ENCODE results near the gene NEK2.
"Not testable (repeated sequence)": the region's sequence is repeated elsewhere in the genome, so short reads cannot be mapped to it uniquely, and the experiment has no call there.

Gene NEK2

GRCh38 chr1:211650904-211651303 is 24.5 kb downstream of the NEK2 start:
- DNase-seq (ENCODE audit: low read depth) = no peak

GRCh38 chr1:211648980-211649934 is 26.2 kb downstream of the NEK2 start:
- no peak for DNase-seq (ENCODE audit: low read depth)

- DNase-seq (ENCODE audit: low read depth) = no peak
Measured at GRCh38 chr1:211648336-211648735, 27.1 kb downstream of the NEK2 start.

- no peak for DNase-seq (ENCODE audit: low read depth)
Measured at GRCh38 chr1:211647711-211648121, 27.7 kb downstream of the NEK2 start.

- DNase-seq (ENCODE audit: low read depth) = no peak
Measured at GRCh38 chr1:211646566-211646965, 28.9 kb downstream of the NEK2 start.

GRCh38 chr1:211645601-211646000 is 29.8 kb downstream of the NEK2 start:
- DNase-seq (ENCODE audit: low read depth) = not testable (repeated sequence)

- no peak for DNase-seq (ENCODE audit: low read depth)
Measured at GRCh38 chr1:211644653-211645052, 30.8 kb downstream of the NEK2 start.

- no peak for DNase-seq (ENCODE audit: low read depth)
Measured at GRCh38 chr1:211643324-211644212, 31.9 kb downstream of the NEK2 start.

GRCh38 chr1:211642870-211643269 is 32.6 kb downstream of the NEK2 start:
- no peak for DNase-seq (ENCODE audit: low read depth)

GRCh38 chr1:211641942-211642341 is 33.5 kb downstream of the NEK2 start:
- DNase-seq (ENCODE audit: low read depth) = no peak

GRCh38 chr1:211641044-211641800 is 34.2 kb downstream of the NEK2 start:
- no peak for DNase-seq (ENCODE audit: low read depth)

- no peak for DNase-seq (ENCODE audit: low read depth)
Measured at GRCh38 chr1:211640301-211640630, 35.2 kb downstream of the NEK2 start.

GRCh38 chr1:211639475-211640300 is 35.7 kb downstream of the NEK2 start:
- DNase-seq (ENCODE audit: low read depth) = peak; percentile 73

- DNase-seq (ENCODE audit: low read depth) = no peak
Measured at GRCh38 chr1:211638689-211639101, 36.7 kb downstream of the NEK2 start.

GRCh38 chr1:211638246-211638645 is 37.2 kb downstream of the NEK2 start:
- DNase-seq (ENCODE audit: low read depth) = no peak

- DNase-seq (ENCODE audit: low read depth) = no peak
Measured at GRCh38 chr1:211637066-211637465, 38.4 kb downstream of the NEK2 start.

- DNase-seq (ENCODE audit: low read depth) = not testable (repeated sequence)
Measured at GRCh38 chr1:211636575-211637029, 38.8 kb downstream of the NEK2 start.

- DNase-seq (ENCODE audit: low read depth) = no peak
Measured at GRCh38 chr1:211635597-211636205, 39.7 kb downstream of the NEK2 start.

- DNase-seq (ENCODE audit: low read depth) = no peak
Measured at GRCh38 chr1:211634931-211635330, 40.5 kb downstream of the NEK2 start.

GRCh38 chr1:211634461-211634860 is 41.0 kb downstream of the NEK2 start:
- no peak for DNase-seq (ENCODE audit: low read depth)

GRCh38 chr1:211633524-211633846 is 41.9 kb downstream of the NEK2 start:
- no peak for DNase-seq (ENCODE audit: low read depth)
